HG03457 (cell line): ENCODE results near the gene TAS2R3.

Experiments used
- ATAC-seq: cut with Tn5 transposase; IDR thresholded peaks from one replicate; pipeline ENCODE4 v1.9.1; 2021; ENCODE audit warnings: moderate number of reproducible peaks; ENCODE audit not compliant: unreplicated experiment

The TAS2R3 gene

GRCh38 chr7:141785706-141786552 lies 22.0 kb downstream of the TAS2R3 start:
- ATAC-seq = peak; percentile 67

GRCh38 chr7:141788296-141788695 lies 24.4 kb downstream of the TAS2R3 start:
- no peak for ATAC-seq

- ATAC-seq = no peak
These were observed 26.0 kb downstream of the TAS2R3 start, which contains the start of gene TAS2R5 for GRCh38 chr7:141789917-141790316. TSS of gene TAS2R5 (plus strand) at chr7:141790217. CDS start at chr7:141790362, 145 bp downstream.

GRCh38 chr7:141792526-141792925 lies 28.6 kb downstream of the TAS2R3 start:
- ATAC-seq = no peak
